HCT116 (cell line): ENCODE measurements around the gene UBE2H. TPM values are rescaled to one million over a fixed set of nuclear protein-coding genes. Genes with fewer than 3 reads are reported as not detected.
A peak's percentile ranks its signal among the peaks of the same experiment; 100 is the strongest.

Experiments used
- ATAC-seq: fragments of 200-7000 bp; cut with Tn5 transposase; 2 replicates; pipeline ENCODE4 v1.9.1; 2020; ENCODE audit warnings: mild to moderate bottlenecking, moderate library complexity
- BruUV-seq: library from RNA; stranded (reverse); fragments of 400-500 nt; replicated peaks from 2 replicates; lab custom pipeline; 2021; lab: Mats Ljungman, UMichigan
- CTCF ChIA-PET: fragments of 300-600 bp; sonication (Branson Sonifier 250); formaldehyde crosslinking; loops from one replicate; lab custom pipeline; 2021; ENCODE audit warnings: antibody characterized with exemption; lab: Charles Lee
- POLR2A ChIA-PET: fragments of 300-600, 350-600 bp; sonication (Branson Sonifier 250); formaldehyde crosslinking; loops from one replicate; lab custom pipeline; 2021; ENCODE audit warnings: antibody characterized with exemption; lab: Charles Lee
- RAD21 ChIA-PET, 2 experiments: fragments of 300-600 bp; sonication (Branson Sonifier 250); formaldehyde crosslinking; loops; one replicate each; lab custom pipeline; 2023; ENCODE audit warnings: low total read pairs in 2 of 2; ENCODE audit not compliant: uncharacterized antibody in 2 of 2, unreplicated experiment in 2 of 2, low non-redundant PET in 1 of 2; lab: Charles Lee
- DNase-seq: peaks from one replicate; pipeline ENCODE4 v3.0.0-alpha.2; 2010; ENCODE audit warnings: low read depth, low spot score
- H2AFZ ChIP-seq: fragments of 200-600 bp; shearing (Covaris generic), sonication (generic); 2 replicates; pipeline ENCODE4 v1.6.1; 2017; ENCODE audit warnings: low read depth, mixed run types, mixed read lengths, antibody characterized with exemption, low read length; ENCODE audit not compliant: poor library complexity, severe bottlenecking
- H3K27ac ChIP-seq: 2 replicates; pipeline ENCODE4 v1.5.1; 2012; ENCODE audit warnings: low read depth, low read length
- H3K27me3 ChIP-seq: fragments of 200-600 bp; sonication (generic); 2 replicates; pipeline ENCODE4 v1.6.1; 2016; ENCODE audit warnings: mixed run types, low read length, mixed read lengths; ENCODE audit not compliant: insufficient read depth
- H3K36me3 ChIP-seq, 2 experiments: fragments of 200-500 bp in 1 of 2; fragments of 200-600 bp in 1 of 2; sonication (Bioruptor generic) in 1 of 2; sonication (generic) in 1 of 2; 2 replicates each; pipeline versions ENCODE4 v1.5.1 to v1.6.1; 2014 to 2016; ENCODE audit warnings: low read length in 2 of 2, inconsistent platforms in 1 of 2, mixed read lengths in 1 of 2, mixed run types in 1 of 2; ENCODE audit not compliant: insufficient read depth in 2 of 2, control insufficient read depth in 1 of 2
- H3K4me1 ChIP-seq, 2 experiments: fragments of 200-600 bp in 1 of 2; sonication (generic) in 1 of 2; 2 replicates each; pipeline versions ENCODE4 v1.5.1 to v1.6.1; 2012 to 2017; ENCODE audit warnings: low read length in 2 of 2, inconsistent platforms in 1 of 2, mild to moderate bottlenecking in 1 of 2, mixed read lengths in 1 of 2, mixed run types in 1 of 2, moderate library complexity in 1 of 2; ENCODE audit not compliant: insufficient read depth in 2 of 2, control insufficient read depth in 1 of 2
- H3K4me2 ChIP-seq: fragments of 200-600 bp; sonication (generic); 2 replicates; pipeline ENCODE4 v1.6.1; 2017; ENCODE audit warnings: mixed run types, low read length, mixed read lengths
- H3K4me3 ChIP-seq, 2 experiments: fragments of 200-600 bp in 1 of 2; sonication (generic) in 1 of 2; replicated peaks in 1 of 2; 2 replicates each; pipeline ENCODE4 v1.5.1; 2011 to 2016; ENCODE audit warnings: low read length in 2 of 2, control low read depth in 1 of 2, low read depth in 1 of 2, mild to moderate bottlenecking in 1 of 2, mixed read lengths in 1 of 2, mixed run types in 1 of 2
- H3K79me2 ChIP-seq: fragments of 200-600 bp; sonication (generic); 2 replicates; pipeline ENCODE4 v1.6.1; 2017; ENCODE audit warnings: mild to moderate bottlenecking, mixed run types, low read length, moderate library complexity, mixed read lengths; ENCODE audit not compliant: insufficient read depth
- H3K9ac ChIP-seq: fragments of 200-600 bp; sonication (generic); 2 replicates; pipeline ENCODE4 v1.6.1; 2016; ENCODE audit warnings: low read length, mixed read lengths
- H3K9me2 ChIP-seq: fragments of 200-600 bp; sonication (generic), shearing (Covaris generic); 2 replicates; pipeline ENCODE4 v1.6.1; 2017; ENCODE audit warnings: mixed run types, mild to moderate bottlenecking, moderate library complexity; ENCODE audit not compliant: insufficient read depth
- H3K9me3 ChIP-seq, 2 experiments: fragments of 200-500 bp in 1 of 2; fragments of 200-600 bp in 1 of 2; sonication (Bioruptor generic) in 1 of 2; sonication (generic) in 1 of 2; 2 replicates each; pipeline ENCODE4 v1.6.1; 2014 to 2017; ENCODE audit warnings: low read length in 2 of 2, mixed read lengths in 2 of 2, inconsistent platforms in 1 of 2, low read depth in 1 of 2, mild to moderate bottlenecking in 1 of 2, mixed run types in 1 of 2, moderate library complexity in 1 of 2; ENCODE audit not compliant: control insufficient read depth in 1 of 2, insufficient read depth in 1 of 2
- H4K20me1 ChIP-seq: fragments of 200-600 bp; sonication (generic), shearing (Covaris generic); 2 replicates; pipeline ENCODE4 v1.6.1; 2017; ENCODE audit warnings: mixed run types, mild to moderate bottlenecking, moderate library complexity; ENCODE audit not compliant: insufficient read depth
- ELF1 ChIP-seq: IDR thresholded peaks from 2 replicates; pipeline ENCODE4 v1.6.1; 2012; ENCODE audit warnings: low read depth, borderline replicate concordance
- EZH2 ChIP-seq: fragments of 200-600 bp; sonication (generic); IDR thresholded peaks from 2 replicates; pipeline ENCODE4 v1.6.1; 2017; ENCODE audit warnings: antibody characterized with exemption, mixed run types
- EZH2phosphoT487 ChIP-seq: fragments of 200-600 bp; IDR thresholded peaks from 2 replicates; pipeline ENCODE4 v1.6.1; 2018; ENCODE audit warnings: antibody characterized with exemption, borderline replicate concordance
- FOSL1 ChIP-seq: IDR thresholded peaks from 2 replicates; pipeline ENCODE4 v1.6.1; 2012; ENCODE audit warnings: low read depth
- JUND ChIP-seq: IDR thresholded peaks from 2 replicates; pipeline ENCODE4 v1.6.1; 2012
- POLR2A ChIP-seq: IDR thresholded peaks from 2 replicates; pipeline ENCODE4 v1.7.0; 2011; ENCODE audit warnings: borderline replicate concordance; ENCODE audit not compliant: insufficient read depth, insufficient read length; ENCODE audit errors: extremely low read depth
- RAD21 ChIP-seq: IDR thresholded peaks from 2 replicates; pipeline ENCODE4 v1.6.1; 2012; ENCODE audit warnings: low read depth, mild to moderate bottlenecking
- SP1 ChIP-seq: IDR thresholded peaks from 2 replicates; pipeline ENCODE4 v1.6.1; 2012; ENCODE audit warnings: low read depth
- SRF ChIP-seq: IDR thresholded peaks from 2 replicates; pipeline ENCODE4 v1.6.1; 2012; ENCODE audit warnings: low read depth
- TCF7L2 ChIP-seq: IDR thresholded peaks from 2 replicates; pipeline ENCODE4 v1.7.0; 2011; ENCODE audit warnings: borderline replicate concordance, inconsistent platforms; ENCODE audit not compliant: insufficient read depth, insufficient read length; ENCODE audit errors: extremely low read depth
- YY1 ChIP-seq: IDR thresholded peaks from 2 replicates; pipeline ENCODE4 v1.6.1; 2011; ENCODE audit warnings: low read length, low read depth, moderate library complexity, mild to moderate bottlenecking; ENCODE audit not compliant: insufficient replicate concordance; ENCODE audit errors: extremely low read depth
- ZFX ChIP-seq: fragments of 450-650 bp; IDR thresholded peaks from 2 replicates; pipeline ENCODE4 v1.6.1; 2017
- intact Hi-C: fragments of 100-400 bp; cut with micrococcal nuclease; formaldehyde crosslinking; loops from 2 replicates; pipeline ENCODE4 v1.10.0; 2022
- total RNA-seq: library from RNA; stranded (reverse); gene quantifications from one replicate; pipeline ENCODE4 v1.2.1, GENCODE V29; 2021; ENCODE audit not compliant: unreplicated experiment
- TF ChIP-seq, protein P1 (sequence below): IDR thresholded peaks from 2 replicates; pipeline ENCODE4 v1.6.1; 2012
- TF ChIP-seq, protein P2 (sequence below): IDR thresholded peaks from 2 replicates; pipeline ENCODE4 v1.6.1; 2012
- TF ChIP-seq, protein P3 (sequence below), 3 experiments: fragments of 200-600 bp in 1 of 3; sonication (generic) in 1 of 3; IDR thresholded peaks in 2 of 3; conservative IDR thresholded peaks in 1 of 3; 2 replicates each; pipeline ENCODE4 v1.5.1; 2012 to 2017; ENCODE audit warnings: low read depth in 2 of 3, low read length in 2 of 3, antibody characterized with exemption in 1 of 3, borderline replicate concordance in 1 of 3, control low read depth in 1 of 3, mild to moderate bottlenecking in 1 of 3, mixed read lengths in 1 of 3, mixed run types in 1 of 3, moderate library complexity in 1 of 3; ENCODE audit not compliant: insufficient read depth in 1 of 3

UBE2H gene
- total RNA-seq, 1 experiment from 2014 or later, result 117 TPM

DNA sequence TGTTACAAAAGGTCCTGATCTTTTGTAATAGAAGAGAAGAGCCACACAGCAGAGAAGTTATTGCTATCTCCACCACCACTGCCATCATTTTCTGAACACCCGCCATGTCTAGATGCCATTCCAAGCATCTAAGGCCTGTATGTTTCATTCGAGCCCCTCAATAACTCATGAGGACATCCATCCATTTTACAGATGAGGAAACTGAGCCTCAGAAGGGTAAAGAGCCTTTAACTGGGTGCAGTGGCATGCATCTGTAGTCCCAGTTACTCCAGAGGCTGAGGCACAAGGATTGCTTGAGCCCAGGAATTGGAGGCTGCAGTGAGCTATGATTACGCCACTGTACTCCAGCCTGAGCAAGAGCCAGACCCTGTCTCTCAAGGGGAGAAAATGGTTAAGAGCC is 39.3 kb downstream of the UBE2H start:
- DNase-seq (no peak), ATAC-seq (no peak)
- Histone ChIP-seq H3K4me2 (no peak overlapping the region), H3K9me3 (no peaks in the 10 kb centered on the region), H3K36me3 (no peaks in the 10 kb centered on the region), H3K4me3 (no peak overlapping the region), H3K27ac (0 out of 2 replicates have a peak overlapping the region, but pooled peaks have one; percentile 8), H2AFZ (no peak overlapping the region), H4K20me1 (no peaks in the 10 kb centered on the region), H3K27me3 (no peaks in the 10 kb centered on the region), H3K4me1 (peaks cover 74 to 80% of the 10 kb centered on the region in 2 experiments), H3K9ac (no peak overlapping the region), H3K79me2 (peaks cover 93% of the 10 kb centered on the region), H3K9me2 (no peaks in the 10 kb centered on the region)
- ChIA-PET CTCF (no interaction called here), RAD21 (interaction anchor here in 1 of 2 experiments (0.6 kb wide), 1 partner anchor 66 kb away, joined by 3 read pairs; no protein-coding TSS in a partner anchor), POLR2A (no interaction called here)
- TF ChIP-seq, protein P1, sequence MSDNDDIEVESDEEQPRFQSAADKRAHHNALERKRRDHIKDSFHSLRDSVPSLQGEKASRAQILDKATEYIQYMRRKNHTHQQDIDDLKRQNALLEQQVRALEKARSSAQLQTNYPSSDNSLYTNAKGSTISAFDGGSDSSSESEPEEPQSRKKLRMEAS, result no peak
- TF ChIP-seq SP1, result no peak
- TF ChIP-seq ZFX, result no peak
- TF ChIP-seq POLR2A, result no peak
- TF ChIP-seq EZH2phosphoT487, result no peak
- TF ChIP-seq YY1, result no peak
- intact Hi-C loops, result no loop called here
- BruUV-seq, result no TSS peak

DNA sequence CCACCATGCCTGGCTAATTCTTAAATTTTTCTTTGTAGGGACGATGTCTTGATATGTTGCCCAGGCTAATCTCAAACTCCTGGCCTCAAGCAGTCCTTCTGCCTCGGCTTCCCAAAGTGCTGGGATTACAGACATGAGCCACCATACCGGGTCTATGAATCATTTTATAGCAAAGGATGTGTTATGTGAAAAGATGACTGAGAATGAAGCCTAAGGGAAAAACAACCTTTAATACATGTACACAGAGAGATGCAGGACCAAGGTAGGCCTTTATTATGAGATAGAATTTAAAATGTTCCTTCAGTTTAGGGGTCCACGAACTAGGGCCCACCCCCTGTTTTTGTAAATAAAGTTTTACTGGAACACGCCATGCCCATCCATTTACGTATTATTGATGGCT is 41.0 kb downstream of the UBE2H start:
- Histone ChIP-seq H3K27ac (peak overlapping the region; percentile 79), H3K36me3 (no peaks in the 10 kb centered on the region), H3K79me2 (peaks cover 93% of the 10 kb centered on the region), H3K4me1 (peaks cover 86 to 87% of the 10 kb centered on the region in 2 experiments), H3K9me3 (no peaks in the 10 kb centered on the region), H4K20me1 (no peaks in the 10 kb centered on the region), H2AFZ (no peak overlapping the region), H3K4me2 (peak overlapping the region; percentile 52), H3K4me3 (no peak overlapping the region), H3K9me2 (no peaks in the 10 kb centered on the region), H3K9ac (0 out of 2 replicates have a peak overlapping the region, but pooled peaks have one; percentile 1), H3K27me3 (no peaks in the 10 kb centered on the region)
- DNase-seq, result no peak
- intact Hi-C loops, result no loop called here
- BruUV-seq, result no TSS peak
- CTCF ChIA-PET, result no interaction called here
- TF ChIP-seq, protein P2, sequence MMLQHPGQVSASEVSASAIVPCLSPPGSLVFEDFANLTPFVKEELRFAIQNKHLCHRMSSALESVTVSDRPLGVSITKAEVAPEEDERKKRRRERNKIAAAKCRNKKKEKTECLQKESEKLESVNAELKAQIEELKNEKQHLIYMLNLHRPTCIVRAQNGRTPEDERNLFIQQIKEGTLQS, result no peak
- TF ChIP-seq YY1 (no peak), ZFX (no peak), ELF1 (no peak), FOSL1 (no peak), EZH2 (no peak), SRF (no peak), JUND (no peak), TCF7L2 (no peak), SP1 (no peak), RAD21 (no peak)
- TF ChIP-seq, protein P3, sequence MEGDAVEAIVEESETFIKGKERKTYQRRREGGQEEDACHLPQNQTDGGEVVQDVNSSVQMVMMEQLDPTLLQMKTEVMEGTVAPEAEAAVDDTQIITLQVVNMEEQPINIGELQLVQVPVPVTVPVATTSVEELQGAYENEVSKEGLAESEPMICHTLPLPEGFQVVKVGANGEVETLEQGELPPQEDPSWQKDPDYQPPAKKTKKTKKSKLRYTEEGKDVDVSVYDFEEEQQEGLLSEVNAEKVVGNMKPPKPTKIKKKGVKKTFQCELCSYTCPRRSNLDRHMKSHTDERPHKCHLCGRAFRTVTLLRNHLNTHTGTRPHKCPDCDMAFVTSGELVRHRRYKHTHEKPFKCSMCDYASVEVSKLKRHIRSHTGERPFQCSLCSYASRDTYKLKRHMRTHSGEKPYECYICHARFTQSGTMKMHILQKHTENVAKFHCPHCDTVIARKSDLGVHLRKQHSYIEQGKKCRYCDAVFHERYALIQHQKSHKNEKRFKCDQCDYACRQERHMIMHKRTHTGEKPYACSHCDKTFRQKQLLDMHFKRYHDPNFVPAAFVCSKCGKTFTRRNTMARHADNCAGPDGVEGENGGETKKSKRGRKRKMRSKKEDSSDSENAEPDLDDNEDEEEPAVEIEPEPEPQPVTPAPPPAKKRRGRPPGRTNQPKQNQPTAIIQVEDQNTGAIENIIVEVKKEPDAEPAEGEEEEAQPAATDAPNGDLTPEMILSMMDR (IDR thresholded peaks at IDR 0.05 in 2 of 3, conservative IDR thresholded peaks at IDR 0.05 in 1 of 3; ENCODE audit: borderline replicate concordance in 1 of 3, insufficient read depth in 1 of 3, low read depth in 2 of 3, low read length in 2 of 3), result no peak
- RAD21 ChIA-PET, result no interaction called here
- ATAC-seq, result no peak
- POLR2A ChIA-PET, result no interaction called here
